ENCODE data around the gene C1QBP.

Gene C1QBP

DNA sequence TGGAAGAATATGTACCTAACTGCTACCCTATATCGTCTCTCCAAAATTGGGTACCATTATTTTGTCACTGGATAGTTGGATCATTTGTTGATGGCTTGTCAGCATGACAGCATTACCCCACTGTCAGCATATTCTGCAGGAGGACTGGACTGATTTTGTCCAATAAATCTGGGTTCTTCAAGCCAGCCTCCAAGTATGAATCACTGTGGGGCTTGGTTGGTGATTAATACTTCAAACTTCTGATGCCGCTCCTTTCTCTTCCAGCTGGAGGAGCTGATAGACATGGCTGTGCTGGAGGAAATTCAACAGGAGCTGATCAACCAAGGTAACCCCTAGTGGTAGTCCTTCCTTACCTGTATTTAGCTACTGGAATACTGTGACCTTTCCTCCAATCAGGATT is 16.4 kb downstream of the C1QBP start:
- DNase-seq (ENCODE audit: low read depth in 2 of 2): peak; percentile 21 to 81
- TF ChIP-seq, protein P1, sequence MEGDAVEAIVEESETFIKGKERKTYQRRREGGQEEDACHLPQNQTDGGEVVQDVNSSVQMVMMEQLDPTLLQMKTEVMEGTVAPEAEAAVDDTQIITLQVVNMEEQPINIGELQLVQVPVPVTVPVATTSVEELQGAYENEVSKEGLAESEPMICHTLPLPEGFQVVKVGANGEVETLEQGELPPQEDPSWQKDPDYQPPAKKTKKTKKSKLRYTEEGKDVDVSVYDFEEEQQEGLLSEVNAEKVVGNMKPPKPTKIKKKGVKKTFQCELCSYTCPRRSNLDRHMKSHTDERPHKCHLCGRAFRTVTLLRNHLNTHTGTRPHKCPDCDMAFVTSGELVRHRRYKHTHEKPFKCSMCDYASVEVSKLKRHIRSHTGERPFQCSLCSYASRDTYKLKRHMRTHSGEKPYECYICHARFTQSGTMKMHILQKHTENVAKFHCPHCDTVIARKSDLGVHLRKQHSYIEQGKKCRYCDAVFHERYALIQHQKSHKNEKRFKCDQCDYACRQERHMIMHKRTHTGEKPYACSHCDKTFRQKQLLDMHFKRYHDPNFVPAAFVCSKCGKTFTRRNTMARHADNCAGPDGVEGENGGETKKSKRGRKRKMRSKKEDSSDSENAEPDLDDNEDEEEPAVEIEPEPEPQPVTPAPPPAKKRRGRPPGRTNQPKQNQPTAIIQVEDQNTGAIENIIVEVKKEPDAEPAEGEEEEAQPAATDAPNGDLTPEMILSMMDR (IDR thresholded peaks at IDR 0.05; ENCODE audit: low read depth, low read length): no peak
- no peak overlapping the region for H3K4me3 ChIP-seq (replicated peaks in 1 of 2; ENCODE audit: low read depth in 2 of 2, low read length in 2 of 2)

DNA sequence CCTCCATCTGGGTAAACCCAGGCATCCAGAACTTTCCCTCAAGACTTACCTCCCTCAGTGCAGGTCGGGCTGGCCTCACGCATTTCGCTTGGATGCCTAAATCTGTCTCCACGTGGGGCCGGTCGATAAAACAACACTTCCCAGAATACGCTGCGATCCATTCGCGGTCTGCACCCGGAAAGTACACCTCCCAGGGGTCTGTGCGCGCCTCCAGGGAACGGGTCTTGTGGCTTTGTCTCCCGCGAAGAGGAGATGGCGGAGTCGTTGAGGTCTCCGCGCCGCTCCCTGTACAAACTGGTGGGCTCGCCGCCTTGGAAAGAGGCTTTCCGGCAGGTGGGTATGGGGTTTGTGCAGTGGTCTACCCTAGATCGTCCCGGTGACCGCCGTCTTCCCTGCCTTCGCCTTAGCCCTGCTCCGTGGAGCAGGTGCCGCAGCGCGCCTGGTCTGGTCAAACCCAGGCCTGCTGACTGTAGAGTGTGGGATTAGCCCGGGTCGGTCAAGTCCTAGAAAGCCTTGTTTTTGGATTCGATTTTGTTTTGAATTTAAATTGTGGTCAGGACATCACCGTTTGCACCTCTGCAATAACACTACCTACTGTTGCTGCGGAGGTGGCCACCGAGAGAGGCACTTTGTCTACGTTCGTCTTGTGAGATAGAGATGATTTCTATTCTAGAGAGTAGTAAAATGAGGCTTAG is 18.8 kb downstream of the C1QBP start, which contains the start of gene RPAIN:
Gene RPAIN, plus strand, starts transcription at position 224 of the 695 bp plus-strand sequence. Its CDS starts 29 bp downstream, at position 253.
- DNase-seq (ENCODE audit: low read depth in 2 of 2): peak; percentile 84 to 85
- TF ChIP-seq, protein P1 (IDR thresholded peaks at IDR 0.05; ENCODE audit: low read depth, low read length): no peak
- peak within 1 kb of the TSS; percentile 90 to 92 for H3K4me3 ChIP-seq (replicated peaks in 1 of 2; ENCODE audit: low read depth in 2 of 2, low read length in 2 of 2)

DNA sequence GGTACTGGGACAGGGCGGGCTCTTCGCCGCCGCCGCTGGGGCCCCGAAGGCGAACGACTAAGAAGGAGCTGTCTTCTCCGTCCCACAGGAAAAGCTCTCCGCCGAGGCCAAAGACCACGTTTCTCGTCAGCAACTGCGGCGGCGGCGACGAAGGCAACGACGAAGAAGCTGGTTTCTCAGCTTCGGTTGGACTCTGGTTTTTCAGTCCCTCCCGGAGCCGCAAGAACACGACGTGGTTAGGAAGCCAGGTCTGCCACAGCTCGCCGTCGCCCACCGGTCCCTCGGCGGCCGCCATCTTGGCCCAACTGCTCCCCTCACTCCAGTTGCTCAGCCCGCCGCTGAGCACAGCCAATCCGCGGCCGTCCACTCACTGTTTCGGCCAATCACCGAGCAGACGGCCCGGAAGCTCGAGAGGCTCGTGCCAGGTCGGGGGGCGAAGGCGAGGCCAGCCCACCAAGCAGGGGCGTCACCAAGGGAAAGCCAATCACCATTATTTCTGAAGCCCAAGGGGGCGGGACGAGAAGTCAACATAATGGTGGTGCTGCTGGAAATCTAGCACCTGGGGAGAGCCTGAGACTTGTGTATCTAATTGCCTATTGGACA is 19.5 kb downstream of the C1QBP start, which contains the start of gene NUP88:
Gene NUP88, minus strand, starts transcription at position 307 of the 603 bp plus-strand sequence. Its CDS starts 12 bp downstream, at position 295.
- DNase-seq (ENCODE audit: low read depth in 2 of 2): peak; percentile 94 to 97
- TF ChIP-seq, protein P1 (IDR thresholded peaks at IDR 0.05; ENCODE audit: low read depth, low read length): no peak
- H3K4me3 ChIP-seq (replicated peaks in 1 of 2; ENCODE audit: low read depth in 2 of 2, low read length in 2 of 2): peak within 1 kb of the TSS; percentile 90 to 92

GRCh38 chr17:5418858-5419355 is 20.0 kb downstream of the C1QBP start:
- peak; percentile 42 to 46 for DNase-seq (ENCODE audit: low read depth in 2 of 2)
- H3K4me3 ChIP-seq (replicated peaks in 1 of 2; ENCODE audit: low read depth in 2 of 2, low read length in 2 of 2): peak overlapping the region; percentile 90 to 92
- TF ChIP-seq, protein P1 (IDR thresholded peaks at IDR 0.05; ENCODE audit: low read depth, low read length): no peak

- TF ChIP-seq, protein P1 (IDR thresholded peaks at IDR 0.05; ENCODE audit: low read depth, low read length): no peak
- no peak for DNase-seq (ENCODE audit: low read depth in 2 of 2)
Observed at GRCh38 chr17:5416901-5417300, 22.1 kb downstream of the C1QBP start.

GRCh38 chr17:5413682-5414081 is 25.3 kb downstream of the C1QBP start:
- peak; percentile 77 to 87 for DNase-seq (ENCODE audit: low read depth in 2 of 2)
- H3K4me3 ChIP-seq (replicated peaks in 1 of 2; ENCODE audit: low read depth in 2 of 2, low read length in 2 of 2): no peak overlapping the region
- TF ChIP-seq, protein P1 (IDR thresholded peaks at IDR 0.05; ENCODE audit: low read depth, low read length): no peak

More at GRCh38 chr17:5416901-5417300, 22.1 kb downstream of the C1QBP start:
- no peak overlapping the region for H3K4me3 ChIP-seq (replicated peaks in 1 of 2; ENCODE audit: low read depth in 2 of 2, low read length in 2 of 2)

All from cardiac fibroblast (primary cell).